Adrenal gland (tissue), 12 donors: ENCODE measurements around the gene RFXANK. TPM values are rescaled to one million over a fixed set of nuclear protein-coding genes. Genes with fewer than 3 reads are reported as not detected.

Experiments used
- DNase-seq, 7 donors: peaks; one replicate each; pipeline ENCODE4 v3.0.0-alpha.2; 2019 to 2020
- H3K27ac ChIP-seq, 5 donors: fragments of 200-600 bp; sonication (generic) in 4 of 5; 1 replicate in 3 of 5; 2 replicates in 2 of 5; pipeline versions ENCODE4 v1.5.1 to v1.8.0; 2016 to 2020; ENCODE audit warnings: mild to moderate bottlenecking in 1 of 5
- H3K27me3 ChIP-seq: fragments of 200-600 bp; 2 replicates; pipeline ENCODE4 v1.8.0; 2021
- H3K36me3 ChIP-seq, 2 donors: fragments of 200-600 bp; replicated peaks in 1 of 2; 1 replicate in 1 of 2; 2 replicates in 1 of 2; pipeline versions ENCODE4 v1.5.1 to v1.8.0; 2018 to 2022
- H3K4me1 ChIP-seq, 2 donors: fragments of 200-600 bp; replicated peaks in 1 of 2; 1 replicate in 1 of 2; 2 replicates in 1 of 2; pipeline versions ENCODE4 v1.5.1 to v1.8.0; 2018 to 2021
- H3K4me3 ChIP-seq, 4 donors: fragments of 200-600 bp; sonication (generic) in 3 of 4; one replicate each; pipeline ENCODE4 v1.5.1; 2016 to 2018
- H3K9me3 ChIP-seq, 3 donors: fragments of 200-600 bp; sonication (generic) in 1 of 3; replicated peaks in 1 of 3; 1 replicate in 2 of 3; 2 replicates in 1 of 3; pipeline versions ENCODE4 v1.5.1 to v1.8.0; 2016 to 2021
- POLR2A ChIP-seq, 2 donors: fragments of 450-650 bp; IDR thresholded peaks; one replicate each; pipeline ENCODE4 v1.6.1; 2017; ENCODE audit warnings: antibody characterized with exemption in 2 of 2, mild to moderate bottlenecking in 2 of 2, moderate library complexity in 1 of 2
- WGBS, 4 donors: extraction: QIAGEN DNeasy Blood & Tissue Kit in 2 of 4; methylation state at CpG; one replicate each; pipeline versions ENCODE4 v1.1.5 to v1.1.7; 2013 to 2017; 5-methylcytosine and 5-hydroxymethylcytosine counted together
- intact Hi-C, 2 donors: fragments of 100-400 bp; cut with DNase I; formaldehyde crosslinking; loops; one replicate each; pipeline versions ENCODE4 v1.14.1 to v1.15.0; 2022 to 2023
- polyA plus RNA-seq, 3 donors: library from polyadenylated mRNA; stranded (reverse); fragments of 200-250 nt in 2 of 3; fragments of 350-450 nt in 1 of 3; fragmentation: Illumina TruSeq in 1 of 3; extraction: RNeasy Lipid Tissue Mini Kit (QIAGEN cat#74804) in 1 of 3; gene quantifications; one replicate each; pipeline ENCODE4 v1.2.3, GENCODE V29; 2013 to 2014
- total RNA-seq, 9 donors: library from RNA; depleted of rRNA in 4 of 9; stranded (reverse); fragments of >200 nt in 4 of 9; fragments of 120-200 nt in 1 of 9; fragmentation: NEBNext Ultra II Directional in 1 of 9; extraction: Animal tissue kit (Norgen Biotek cat#: 25700) in 1 of 9; gene quantifications; one replicate each; pipeline versions ENCODE4 v1.1.0 to v1.2.4, GENCODE V29; 2013 to 2023
- TF ChIP-seq, protein P1 (sequence below), 6 experiments: fragments of 450-650 bp in 4 of 6; fragments of 200-600 bp in 2 of 6; sonication (generic) in 1 of 6; IDR thresholded peaks; 1 replicate in 5 of 6; 2 replicates in 1 of 6; pipeline versions ENCODE4 v1.5.1 to v1.8.0; 2016 to 2021; ENCODE audit warnings: antibody characterized with exemption in 6 of 6, mild to moderate bottlenecking in 2 of 6, moderate library complexity in 1 of 6
- donor health status: healthy with polysubstance abuse.
- donor health status: Bipolar disorder and iron deficiency.
- donor health status: DM: yes; HTN: yes; CAD: no.
- donor health status: DM: no; HTN: no; CAD: no.
- donor health status: DM: no; HTN: no; CAD: no.
- donor health status: DM: yes; HTN: yes; CAD: no.

RFXANK gene
- total and polyA plus RNA-seq, 12 donors: 21.7 to 195 (median 52.4) TPM

- no peak for TF ChIP-seq POLR2A (IDR thresholded peaks at IDR 0.05)
- TF ChIP-seq, protein P1, sequence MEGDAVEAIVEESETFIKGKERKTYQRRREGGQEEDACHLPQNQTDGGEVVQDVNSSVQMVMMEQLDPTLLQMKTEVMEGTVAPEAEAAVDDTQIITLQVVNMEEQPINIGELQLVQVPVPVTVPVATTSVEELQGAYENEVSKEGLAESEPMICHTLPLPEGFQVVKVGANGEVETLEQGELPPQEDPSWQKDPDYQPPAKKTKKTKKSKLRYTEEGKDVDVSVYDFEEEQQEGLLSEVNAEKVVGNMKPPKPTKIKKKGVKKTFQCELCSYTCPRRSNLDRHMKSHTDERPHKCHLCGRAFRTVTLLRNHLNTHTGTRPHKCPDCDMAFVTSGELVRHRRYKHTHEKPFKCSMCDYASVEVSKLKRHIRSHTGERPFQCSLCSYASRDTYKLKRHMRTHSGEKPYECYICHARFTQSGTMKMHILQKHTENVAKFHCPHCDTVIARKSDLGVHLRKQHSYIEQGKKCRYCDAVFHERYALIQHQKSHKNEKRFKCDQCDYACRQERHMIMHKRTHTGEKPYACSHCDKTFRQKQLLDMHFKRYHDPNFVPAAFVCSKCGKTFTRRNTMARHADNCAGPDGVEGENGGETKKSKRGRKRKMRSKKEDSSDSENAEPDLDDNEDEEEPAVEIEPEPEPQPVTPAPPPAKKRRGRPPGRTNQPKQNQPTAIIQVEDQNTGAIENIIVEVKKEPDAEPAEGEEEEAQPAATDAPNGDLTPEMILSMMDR (IDR thresholded peaks at IDR 0.05): no peak
- H3K27ac ChIP-seq: no peak overlapping the region
- no peaks in the 10 kb centered on the region for H3K9me3 ChIP-seq
- peaks cover 0 to 8% of the 10 kb centered on the region in 2 donors for H3K4me1 ChIP-seq
- H3K4me3 ChIP-seq: no peak overlapping the region
- H3K27me3 ChIP-seq: peaks cover 14% of the 10 kb centered on the region
- no peaks in the 10 kb centered on the region for H3K36me3 ChIP-seq
- 60 to 89% (median 77%) methylated on average over 1 to 5 of the region's 5 CpGs for WGBS, 4 donors
- no peak for DNase-seq
- intact Hi-C loops: no loop called here
Observed at GRCh38 chr19:19226204-19226603, 34.1 kb downstream of the RFXANK start.

- H3K27me3 ChIP-seq: peaks cover 14% of the 10 kb centered on the region
- DNase-seq: no peak
- TF ChIP-seq POLR2A (IDR thresholded peaks at IDR 0.05): no peak
- TF ChIP-seq, protein P1 (IDR thresholded peaks at IDR 0.05): no peak
- intact Hi-C loops: no loop called here
- no peak overlapping the region for H3K4me3 ChIP-seq
- 61 to 75% (median 69%) methylated on average over 7 to 10 of the region's 10 CpGs for WGBS, 4 donors
- peaks cover 0 to 8% of the 10 kb centered on the region in 2 donors for H3K4me1 ChIP-seq
- no peak overlapping the region for H3K27ac ChIP-seq
- H3K9me3 ChIP-seq: no peaks in the 10 kb centered on the region
- H3K36me3 ChIP-seq: no peaks in the 10 kb centered on the region
Observed at GRCh38 chr19:19226663-19227062, 34.6 kb downstream of the RFXANK start.

GRCh38 chr19:19227217-19227616 is 35.2 kb downstream of the RFXANK start:
- DNase-seq: no peak
- H3K4me3 ChIP-seq: no peak overlapping the region
- H3K4me1 ChIP-seq: peaks cover 0 to 8% of the 10 kb centered on the region in 2 donors
- intact Hi-C loops: no loop called here
- TF ChIP-seq, protein P1 (IDR thresholded peaks at IDR 0.05): no peak
- TF ChIP-seq POLR2A (IDR thresholded peaks at IDR 0.05): no peak
- H3K9me3 ChIP-seq: no peaks in the 10 kb centered on the region
- H3K36me3 ChIP-seq: no peaks in the 10 kb centered on the region
- WGBS, 4 donors: 83 to 88% (median 86%) methylated on average over 2 to 4 of the region's 4 CpGs
- H3K27me3 ChIP-seq: peaks cover 14% of the 10 kb centered on the region
- no peak overlapping the region for H3K27ac ChIP-seq

DNA sequence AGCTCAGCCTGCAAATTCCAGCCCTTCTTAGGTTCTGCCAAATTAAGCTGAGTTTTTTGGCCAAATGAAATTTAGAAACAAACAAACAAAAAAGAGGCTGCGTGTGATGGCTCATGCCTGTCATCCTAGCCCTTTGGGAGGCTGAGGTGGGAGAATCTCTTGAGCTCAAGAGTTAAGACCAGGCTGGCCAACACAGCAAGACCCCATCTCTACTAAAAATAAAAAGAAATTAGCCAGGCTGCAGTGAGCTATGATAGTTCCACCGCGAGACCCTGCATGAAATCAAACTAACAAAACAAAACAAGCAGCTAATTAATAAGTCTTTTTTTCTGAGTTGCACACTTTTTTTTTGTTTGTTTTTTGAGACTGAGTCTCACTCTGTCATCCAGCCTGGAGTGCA is 37.6 kb downstream of the RFXANK start:
- Histone ChIP-seq H3K4me3 (no peak overlapping the region), H3K36me3 (no peaks in the 10 kb centered on the region), H3K9me3 (peaks cover 0 to 8% (median 0%) of the 10 kb centered on the region in 3 donors), H3K4me1 (peaks cover 0 to 8% of the 10 kb centered on the region in 2 donors), H3K27ac (no peak overlapping the region), H3K27me3 (peaks cover 14% of the 10 kb centered on the region)
- TF ChIP-seq, protein P1 (IDR thresholded peaks at IDR 0.05): no peak
- TF ChIP-seq POLR2A (IDR thresholded peaks at IDR 0.05): no peak
- no peak for DNase-seq
- intact Hi-C loops: no loop called here
- WGBS, 4 donors: 75 to 84% (median 79%) methylated on average over 3 of the region's 3 CpGs
